WTC11 (cell line): ENCODE results near the gene MYO5C.

Experiments used
- ATF3 ChIP-seq: sonication (generic); formaldehyde crosslinking; conservative IDR thresholded peaks from 2 replicates; pipeline ENCODE4 v1.8.1; 2022; ENCODE audit warnings: mild to moderate bottlenecking, missing genetic modification reagents
- NFE2L1 ChIP-seq: sonication (generic); formaldehyde crosslinking; IDR thresholded peaks from 2 replicates; pipeline ENCODE4 v1.8.1; 2023; ENCODE audit warnings: missing genetic modification reagents
- NFYB ChIP-seq: sonication (generic); formaldehyde crosslinking; conservative IDR thresholded peaks from 2 replicates; pipeline ENCODE4 v1.8.0; 2022; ENCODE audit warnings: low read depth, missing genetic modification reagents
- NR2C2 ChIP-seq: sonication (generic); formaldehyde crosslinking; IDR thresholded peaks from 2 replicates; pipeline ENCODE4 v1.8.0; 2022; ENCODE audit warnings: mild to moderate bottlenecking, missing genetic modification reagents
- SP1 ChIP-seq: sonication (generic); formaldehyde crosslinking; conservative IDR thresholded peaks from 2 replicates; pipeline ENCODE4 v1.8.1; 2022; ENCODE audit warnings: missing genetic modification reagents
- TEAD4 ChIP-seq: sonication (generic); formaldehyde crosslinking; IDR thresholded peaks from 2 replicates; pipeline ENCODE4 v1.8.0; 2022; ENCODE audit warnings: mild to moderate bottlenecking, missing genetic modification reagents
- TF ChIP-seq, protein P1 (sequence below): fragments of 250-450 bp; sonication (Bioruptor Pico); IDR thresholded peaks from 2 replicates; pipeline ENCODE4 v1.8.0; 2021; ENCODE audit warnings: mild to moderate bottlenecking
- TF ChIP-seq, protein P2 (sequence below): fragments of 200-600 bp; IDR thresholded peaks from 2 replicates; pipeline ENCODE4 v1.8.0; 2022; ENCODE audit warnings: antibody characterized with exemption

DNA sequence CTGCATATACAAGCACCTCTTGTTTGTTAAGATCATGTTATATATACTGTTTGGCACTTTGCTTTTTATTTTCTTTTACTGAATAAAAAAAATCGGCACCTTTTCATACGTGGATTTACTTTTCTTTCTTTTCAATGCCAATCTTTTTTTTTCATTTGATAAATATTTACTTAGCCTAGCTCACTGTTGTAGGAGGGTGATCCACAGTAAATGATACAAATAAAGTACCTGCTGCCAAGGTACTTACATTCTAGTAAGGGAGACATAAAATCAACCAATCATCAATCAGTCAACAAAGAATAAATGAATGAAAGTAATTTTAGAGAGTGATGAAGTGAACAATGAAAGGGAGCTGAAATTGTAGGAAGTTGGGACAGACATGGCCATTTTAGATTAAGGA is 122.7 kb downstream of the MYO5C start:
- TF ChIP-seq NR2C2 (no peak), SP1 (no peak), NFE2L1 (CRISPR knock-in tag) (no peak), ATF3 (no peak), NFYB (CRISPR knock-in tag) (no peak), TEAD4 (CRISPR knock-in tag) (no peak)
- TF ChIP-seq, protein P1, sequence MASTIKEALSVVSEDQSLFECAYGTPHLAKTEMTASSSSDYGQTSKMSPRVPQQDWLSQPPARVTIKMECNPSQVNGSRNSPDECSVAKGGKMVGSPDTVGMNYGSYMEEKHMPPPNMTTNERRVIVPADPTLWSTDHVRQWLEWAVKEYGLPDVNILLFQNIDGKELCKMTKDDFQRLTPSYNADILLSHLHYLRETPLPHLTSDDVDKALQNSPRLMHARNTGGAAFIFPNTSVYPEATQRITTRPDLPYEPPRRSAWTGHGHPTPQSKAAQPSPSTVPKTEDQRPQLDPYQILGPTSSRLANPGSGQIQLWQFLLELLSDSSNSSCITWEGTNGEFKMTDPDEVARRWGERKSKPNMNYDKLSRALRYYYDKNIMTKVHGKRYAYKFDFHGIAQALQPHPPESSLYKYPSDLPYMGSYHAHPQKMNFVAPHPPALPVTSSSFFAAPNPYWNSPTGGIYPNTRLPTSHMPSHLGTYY (CRISPR knock-in tag), result no peak
- TF ChIP-seq, protein P2, sequence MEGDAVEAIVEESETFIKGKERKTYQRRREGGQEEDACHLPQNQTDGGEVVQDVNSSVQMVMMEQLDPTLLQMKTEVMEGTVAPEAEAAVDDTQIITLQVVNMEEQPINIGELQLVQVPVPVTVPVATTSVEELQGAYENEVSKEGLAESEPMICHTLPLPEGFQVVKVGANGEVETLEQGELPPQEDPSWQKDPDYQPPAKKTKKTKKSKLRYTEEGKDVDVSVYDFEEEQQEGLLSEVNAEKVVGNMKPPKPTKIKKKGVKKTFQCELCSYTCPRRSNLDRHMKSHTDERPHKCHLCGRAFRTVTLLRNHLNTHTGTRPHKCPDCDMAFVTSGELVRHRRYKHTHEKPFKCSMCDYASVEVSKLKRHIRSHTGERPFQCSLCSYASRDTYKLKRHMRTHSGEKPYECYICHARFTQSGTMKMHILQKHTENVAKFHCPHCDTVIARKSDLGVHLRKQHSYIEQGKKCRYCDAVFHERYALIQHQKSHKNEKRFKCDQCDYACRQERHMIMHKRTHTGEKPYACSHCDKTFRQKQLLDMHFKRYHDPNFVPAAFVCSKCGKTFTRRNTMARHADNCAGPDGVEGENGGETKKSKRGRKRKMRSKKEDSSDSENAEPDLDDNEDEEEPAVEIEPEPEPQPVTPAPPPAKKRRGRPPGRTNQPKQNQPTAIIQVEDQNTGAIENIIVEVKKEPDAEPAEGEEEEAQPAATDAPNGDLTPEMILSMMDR, result no peak
